Activated CD4-positive, CD25-positive, alpha-beta regulatory T cell treated with anti-CD3 and anti-CD28 coated beads, Interleukin-2, amount 50 U/mL, for 72 hours (primary cell): ENCODE measurements around the gene GALNT3.

Experiments used
- DNase-seq: peaks from one replicate; pipeline ENCODE4 v3.0.0; 2021

GALNT3 gene

DNA sequence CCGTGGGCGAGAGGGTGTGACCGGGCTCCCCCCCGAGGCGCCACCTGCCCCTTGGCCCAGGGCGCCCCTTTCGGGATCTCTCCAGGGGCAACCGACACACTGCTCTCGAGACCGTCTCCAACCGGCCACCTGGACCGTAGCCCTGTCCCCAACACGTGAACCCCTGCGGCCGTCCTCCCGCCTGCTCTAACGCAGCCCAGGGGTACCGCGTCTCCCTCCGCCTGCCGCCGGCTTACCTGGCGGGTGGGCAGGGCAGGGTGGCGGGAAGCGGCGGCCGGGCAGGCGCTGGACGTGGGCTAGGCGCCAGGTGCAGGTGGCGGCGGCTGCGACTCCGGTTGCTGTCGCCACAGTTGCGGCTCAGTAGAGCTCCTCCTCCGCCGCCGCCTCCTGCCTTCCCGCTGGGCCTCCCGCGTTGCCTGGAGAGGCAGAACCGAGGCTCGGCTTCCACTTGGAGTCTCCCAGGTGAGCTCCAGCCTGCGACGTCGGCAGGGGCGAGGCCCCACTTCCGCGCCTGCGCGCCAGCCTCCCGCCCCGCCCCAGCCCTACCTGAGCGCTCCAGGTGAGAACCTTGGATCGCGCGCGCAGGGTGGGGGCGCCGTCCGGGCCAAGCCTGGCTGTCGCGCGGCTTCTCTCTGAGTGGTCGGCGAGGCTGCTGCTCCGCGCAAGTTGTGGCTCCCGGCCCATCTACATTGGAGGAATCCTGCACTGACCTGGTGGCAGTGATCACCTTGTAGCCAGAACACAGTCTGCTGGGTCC, at the start of gene GALNT3:
Gene GALNT3, minus strand, starts transcription at position 469 of the 757 bp plus-strand sequence. CDS start 23,547 bp downstream, outside the sequence.
- peak; percentile 41 for DNase-seq

DNA sequence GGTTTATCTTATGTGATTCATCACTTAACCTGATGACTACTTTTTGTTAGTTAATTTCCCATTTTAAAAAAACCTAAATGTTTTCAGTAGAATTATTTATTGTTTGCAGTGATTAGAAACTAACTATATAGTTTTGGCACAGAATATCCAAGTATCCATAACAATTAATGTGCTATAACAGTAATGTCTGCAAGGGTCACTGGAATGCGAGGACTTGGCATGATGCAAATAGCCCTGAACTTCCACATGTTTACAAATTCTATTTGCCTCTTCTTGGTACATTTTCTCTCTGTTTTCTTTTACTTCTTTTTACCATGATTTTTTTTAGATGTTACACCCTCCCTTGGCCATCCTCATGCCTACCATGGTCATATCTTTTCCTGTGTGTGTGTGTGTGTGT, 49.3 kb upstream of the GALNT3 start:
- DNase-seq: no peak

DNA sequence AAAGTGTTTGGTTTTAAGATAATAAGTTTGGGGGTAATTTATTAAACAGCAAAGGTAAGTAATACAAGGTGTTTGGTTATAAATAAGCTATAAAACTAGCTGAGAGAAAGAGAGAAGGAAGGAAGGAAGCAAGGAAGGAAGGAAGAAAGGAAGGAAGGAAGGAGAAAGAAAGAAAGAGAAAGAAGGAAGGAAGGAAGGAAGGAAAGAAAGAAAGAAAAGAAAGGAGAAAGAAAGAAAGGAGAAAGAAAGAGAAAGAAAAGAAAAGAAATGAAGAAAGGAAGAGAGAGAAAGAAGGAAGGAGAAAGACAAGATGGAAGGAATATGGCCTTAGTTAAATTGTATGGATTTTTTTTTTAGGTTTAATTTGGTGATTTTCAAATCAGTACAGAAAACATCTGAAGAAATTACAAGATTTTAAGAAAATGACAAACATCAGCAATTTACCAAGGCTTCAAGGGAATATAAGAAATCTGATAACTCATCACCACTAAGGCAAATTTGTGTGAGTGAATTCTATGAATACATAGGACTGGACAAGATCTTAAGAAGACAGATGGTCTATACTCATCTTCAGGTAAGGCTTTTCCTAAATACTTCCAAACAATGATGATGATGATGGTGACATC, 46.4 kb upstream of the GALNT3 start:
- DNase-seq: no peak

DNA sequence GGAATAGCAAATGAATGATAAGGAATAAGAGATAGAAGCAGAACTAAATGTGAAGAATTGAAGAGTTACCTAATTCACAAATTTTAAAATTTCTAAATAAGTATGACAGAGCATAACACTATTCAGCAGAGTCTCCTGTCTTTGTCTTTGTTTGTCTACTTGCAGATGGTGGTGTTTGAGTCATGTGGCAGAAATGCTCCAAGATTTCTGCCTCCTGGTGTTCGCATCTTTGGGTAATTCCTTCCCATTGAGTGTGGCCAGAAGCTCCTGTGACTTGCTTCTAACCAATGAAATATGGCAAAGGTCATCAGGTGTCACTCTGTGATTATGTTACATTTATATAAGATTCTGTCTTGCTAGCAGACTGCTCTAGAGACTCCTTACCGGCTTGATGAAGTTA, 45.6 kb upstream of the GALNT3 start:
- DNase-seq: no peak

DNA sequence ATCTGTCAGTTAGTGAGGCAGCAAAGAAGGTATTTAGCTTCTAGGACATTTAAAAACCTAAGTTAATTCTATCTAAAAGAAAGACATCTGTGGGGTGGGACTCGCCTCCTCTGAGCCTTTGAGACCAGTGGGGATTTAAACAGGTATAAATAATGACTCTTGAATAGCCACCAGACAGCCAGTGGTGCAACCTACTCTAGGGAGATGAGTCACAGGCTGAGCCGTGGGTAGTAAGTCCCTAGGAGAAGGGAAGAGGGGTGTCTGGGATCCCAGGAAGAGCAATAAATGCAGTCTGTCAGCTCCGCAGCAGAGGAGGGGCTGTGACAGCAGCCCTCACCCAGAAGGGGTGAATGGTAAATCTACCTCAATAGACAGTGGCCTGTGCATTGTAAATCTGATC, 43.1 kb upstream of the GALNT3 start:
- no peak for DNase-seq

DNA sequence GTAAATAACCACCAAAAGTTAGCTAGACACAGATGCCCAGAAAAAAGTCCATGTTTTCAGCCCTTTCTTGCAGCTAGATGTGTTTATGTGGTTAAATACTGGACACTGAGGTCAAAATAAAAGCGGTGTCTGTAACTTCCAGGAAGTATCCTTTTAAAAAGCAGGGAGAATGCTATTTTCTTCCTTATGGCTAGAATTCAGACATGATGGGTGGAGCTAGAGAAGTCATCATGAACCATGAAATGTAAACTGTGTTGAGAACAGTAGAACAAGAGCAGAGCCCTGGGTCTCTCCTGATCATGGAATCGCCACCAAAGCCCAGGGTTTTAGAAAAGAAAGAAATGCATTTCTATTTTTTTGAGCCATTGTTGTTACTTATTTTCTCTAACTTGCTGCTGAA, 41.3 kb upstream of the GALNT3 start:
- no peak for DNase-seq

DNA sequence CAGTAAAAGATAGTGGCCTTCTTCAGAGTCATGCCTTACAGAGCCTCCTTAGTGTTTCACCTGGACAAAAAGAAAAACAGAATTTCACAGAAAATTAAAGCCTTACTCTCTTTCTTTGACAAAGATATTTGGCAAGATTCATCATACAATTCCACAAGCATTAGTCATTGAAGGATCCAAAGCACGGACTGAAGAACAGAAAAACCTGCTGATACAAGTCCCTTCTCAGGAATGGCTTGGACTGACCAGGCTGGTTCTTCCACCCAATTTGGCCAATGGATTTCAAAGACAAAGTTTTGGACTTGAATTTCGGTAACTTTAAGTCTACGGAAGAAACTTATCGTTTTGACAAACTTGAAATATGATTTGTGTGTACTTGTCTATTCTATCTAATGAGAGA, 39.1 kb upstream of the GALNT3 start:
- no peak for DNase-seq

DNA sequence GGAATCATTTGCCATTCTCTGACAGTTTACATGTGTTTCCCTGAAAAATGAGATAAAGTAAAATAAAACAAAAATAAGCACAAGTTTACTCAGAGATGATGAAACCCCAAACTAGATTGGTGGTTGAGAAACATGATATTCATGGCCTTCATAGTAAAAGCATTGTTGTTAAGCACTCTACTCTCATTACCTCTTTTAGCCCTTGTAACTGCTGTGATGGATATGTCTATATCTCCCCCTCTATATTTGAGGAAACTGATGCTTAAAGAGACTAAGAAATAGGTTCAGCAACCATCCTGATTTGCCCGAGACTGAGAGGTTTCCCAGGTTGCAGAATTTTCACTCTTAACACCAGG, 33.9 kb upstream of the GALNT3 start:
- DNase-seq: no peak

DNA sequence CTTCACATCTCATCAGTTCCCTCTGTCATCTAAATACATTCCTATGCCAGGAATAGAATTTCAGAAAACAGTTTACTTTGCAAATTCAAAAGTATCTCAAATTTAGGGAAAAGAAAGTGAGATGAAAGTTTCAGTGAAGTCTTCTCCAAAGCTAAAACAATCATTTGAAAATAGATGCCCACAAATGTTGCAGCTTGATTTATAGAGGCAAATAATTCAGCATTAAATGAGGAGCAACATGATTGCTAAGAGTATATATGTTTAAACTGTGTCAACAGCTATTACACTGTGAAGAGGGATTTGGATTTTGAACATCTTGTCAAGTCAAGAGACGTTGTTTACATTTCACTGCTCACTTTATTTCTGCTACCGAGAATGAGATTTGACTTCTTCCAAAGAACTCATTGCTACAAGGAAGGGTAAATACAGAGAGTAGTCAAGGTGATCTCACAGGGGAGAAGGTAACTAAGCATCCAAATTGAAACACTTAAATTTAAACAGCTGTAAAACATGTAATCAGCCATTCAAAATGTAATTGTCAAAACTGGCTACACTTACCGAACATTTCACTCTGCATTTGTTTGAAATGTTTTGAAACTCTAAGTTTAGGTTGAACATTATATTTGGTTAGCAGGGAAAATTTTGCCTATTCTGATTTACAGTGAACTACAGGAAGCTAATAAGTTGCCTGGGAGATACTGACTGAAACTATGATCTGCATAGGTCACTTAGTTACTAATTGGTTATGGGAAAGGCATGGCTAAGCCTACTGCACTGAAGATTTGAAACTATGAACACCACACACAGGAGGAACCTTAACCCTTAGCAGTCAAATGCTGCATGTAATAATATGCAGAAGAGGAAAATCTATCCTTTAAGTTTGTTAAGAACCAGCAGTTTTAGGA, 33.2 kb upstream of the GALNT3 start:
- no peak for DNase-seq

DNA sequence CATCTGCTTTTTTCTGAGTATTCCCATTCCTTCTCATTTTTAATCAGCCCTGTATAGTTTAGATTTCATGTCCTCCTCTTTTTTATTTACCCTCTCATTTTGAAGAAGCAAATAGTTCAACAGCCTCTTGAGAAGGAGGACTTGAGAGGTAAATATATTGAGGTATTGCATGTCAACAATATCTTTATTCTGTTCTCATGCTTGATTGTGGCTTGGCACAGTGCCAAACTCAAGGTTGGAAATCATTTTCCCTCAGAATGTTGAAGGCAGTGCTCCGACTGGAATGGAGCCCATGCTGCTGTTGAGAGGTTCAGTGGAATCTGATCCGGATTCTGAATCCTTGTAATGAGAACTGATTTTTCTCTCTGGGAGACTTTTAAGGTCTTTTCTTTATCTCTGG, 31.0 kb upstream of the GALNT3 start:
- no peak for DNase-seq

DNA sequence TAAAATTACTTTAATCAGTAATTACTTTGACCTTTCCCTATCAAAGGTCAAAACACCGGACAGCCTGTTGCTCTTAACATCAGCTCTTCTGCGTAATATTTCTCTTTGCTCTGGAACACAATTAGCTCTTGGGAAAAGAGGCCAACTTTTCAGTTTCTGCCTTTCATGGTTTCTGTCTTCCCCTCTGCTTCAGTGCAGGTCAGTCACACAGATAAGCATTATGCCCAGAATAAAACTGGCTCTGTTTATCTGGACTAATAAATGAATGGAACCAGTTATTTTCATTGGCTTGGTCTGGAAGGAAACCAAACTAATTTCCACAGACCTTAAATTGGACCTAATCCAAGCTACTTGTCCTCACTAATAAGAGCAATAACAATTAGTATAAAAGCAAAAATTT, 26.2 kb upstream of the GALNT3 start:
- no peak for DNase-seq

DNA sequence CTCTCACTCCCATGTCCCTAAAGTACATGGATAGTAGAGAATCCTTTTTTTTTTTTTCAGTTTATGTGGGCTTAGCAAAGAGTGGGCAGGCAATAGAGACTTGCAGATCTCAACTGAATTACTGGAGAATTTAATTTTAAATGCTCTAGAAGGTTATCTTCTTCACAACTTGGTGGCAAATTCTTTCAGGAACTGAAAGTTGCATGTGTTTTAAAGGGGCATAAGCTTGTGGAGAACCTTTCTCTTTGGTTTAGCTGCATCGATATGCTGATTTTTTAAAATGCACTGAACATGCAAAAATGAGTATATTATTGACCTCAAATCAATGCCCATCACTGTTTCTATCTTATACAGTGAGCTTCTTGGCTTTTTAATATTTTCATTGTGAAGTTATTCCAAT, 24.9 kb upstream of the GALNT3 start:
- DNase-seq: no peak

DNA sequence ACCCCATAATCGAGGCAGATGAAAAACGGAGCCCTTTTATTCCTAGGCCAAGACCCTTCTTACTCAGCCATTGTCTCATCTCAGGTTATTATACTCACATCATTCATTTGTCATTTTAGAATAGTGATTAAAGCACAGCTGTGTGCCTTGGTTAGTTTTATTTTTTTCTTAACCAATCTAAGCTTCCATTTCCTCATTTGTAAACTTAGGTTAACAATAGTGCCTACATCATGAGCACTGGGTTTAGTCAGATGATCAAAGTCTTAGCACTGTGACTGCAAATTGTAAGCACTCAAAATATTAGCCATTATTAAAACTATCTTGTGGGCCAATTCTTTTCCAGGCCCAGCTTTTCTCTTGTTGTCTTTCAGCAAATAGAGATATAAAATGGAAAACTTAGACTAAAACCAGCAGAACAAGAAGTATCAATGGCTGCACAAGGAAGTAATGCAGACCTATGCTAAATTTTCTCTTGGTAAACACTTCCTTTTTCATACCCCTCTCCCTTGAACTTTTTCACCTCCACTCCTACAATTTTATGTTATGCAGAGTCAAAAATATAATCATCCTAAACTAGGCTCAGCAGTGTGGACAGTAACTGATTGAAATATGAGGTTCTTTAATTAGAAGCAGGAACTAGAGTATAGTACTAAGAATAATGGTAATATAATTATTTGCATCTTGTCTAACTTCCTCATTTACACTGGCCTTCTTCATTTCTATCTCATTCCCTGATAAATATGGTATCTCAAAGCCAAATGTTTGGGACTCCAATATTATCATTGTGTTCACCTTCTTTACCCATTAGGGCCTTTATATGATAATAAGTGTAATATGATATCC, 21.5 kb upstream of the GALNT3 start:
- DNase-seq: no peak

DNA sequence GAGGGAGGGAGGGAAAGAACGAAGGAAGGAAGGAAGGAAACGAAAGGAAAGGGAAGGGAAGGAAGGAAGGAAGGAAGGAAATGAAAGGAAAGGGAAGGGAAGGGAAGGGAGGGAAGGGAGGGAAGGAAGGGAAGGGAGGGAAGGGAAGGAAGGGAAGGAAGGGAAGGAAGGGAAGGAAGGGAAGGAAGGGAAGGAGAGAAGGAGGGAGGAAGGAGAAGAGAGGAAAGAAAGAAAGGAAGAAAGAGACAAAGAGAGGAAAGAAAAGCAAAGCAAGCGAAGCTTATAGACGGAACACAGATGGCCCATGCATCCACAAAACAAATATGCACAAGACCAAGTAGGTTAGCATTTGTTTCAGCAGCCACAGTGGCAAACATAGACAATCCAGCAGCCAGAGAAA, 20.4 kb upstream of the GALNT3 start:
- no peak for DNase-seq

DNA sequence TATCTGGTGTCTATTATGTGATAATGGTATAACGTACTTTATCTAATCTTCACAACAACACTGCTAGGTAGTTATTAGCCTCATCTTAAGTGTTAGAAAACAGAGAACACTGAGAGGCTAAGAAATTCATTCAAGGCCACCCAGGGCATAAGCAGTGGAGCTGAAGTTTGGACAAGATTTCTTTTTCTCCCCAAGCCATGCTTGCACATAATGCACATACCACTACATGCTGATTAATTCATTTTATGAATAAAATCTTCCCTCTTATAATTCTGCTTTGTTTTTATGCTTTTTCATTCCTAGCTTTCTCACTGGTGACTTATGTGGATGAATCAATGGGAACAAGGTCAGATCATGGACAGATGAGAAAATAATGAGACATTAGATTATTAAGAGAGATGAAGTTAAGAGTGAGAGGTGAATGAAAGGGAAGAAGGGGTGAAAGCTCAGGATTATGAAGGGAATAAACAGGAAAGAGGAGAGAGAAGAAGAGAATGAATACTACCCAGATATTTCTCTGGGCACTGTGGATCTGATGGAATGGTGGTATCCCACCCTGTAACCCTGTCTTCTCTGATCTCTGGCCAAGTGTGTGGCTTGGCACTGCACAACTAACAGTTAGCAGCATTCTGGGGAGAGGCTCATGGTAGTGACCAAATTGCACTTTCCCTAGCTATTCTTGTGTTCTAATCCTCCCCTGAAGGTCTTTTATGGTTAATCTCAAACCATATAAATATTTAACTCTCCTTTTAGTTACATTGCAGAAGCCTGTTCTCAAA, 17.7 kb upstream of the GALNT3 start:
- no peak for DNase-seq

DNA sequence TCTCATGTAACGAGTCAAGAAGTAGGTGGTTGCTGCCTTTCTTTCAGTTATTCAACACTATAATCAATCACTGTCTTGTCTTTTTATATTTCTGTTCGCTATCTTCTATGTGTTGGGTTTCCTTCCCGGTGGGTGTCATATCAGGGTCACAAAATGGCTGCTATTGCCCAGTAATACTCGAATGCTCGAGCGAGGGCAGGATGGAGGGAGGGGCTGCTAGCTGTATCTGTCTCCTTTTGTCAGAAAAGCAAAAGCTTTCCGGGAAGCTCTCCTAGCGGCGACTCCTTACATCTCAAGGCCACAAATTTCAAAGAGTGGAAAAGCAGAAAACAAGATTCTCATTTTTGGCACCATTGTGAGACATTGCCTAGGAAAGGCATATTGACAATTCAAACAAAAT, 16.4 kb upstream of the GALNT3 start:
- no peak for DNase-seq

DNA sequence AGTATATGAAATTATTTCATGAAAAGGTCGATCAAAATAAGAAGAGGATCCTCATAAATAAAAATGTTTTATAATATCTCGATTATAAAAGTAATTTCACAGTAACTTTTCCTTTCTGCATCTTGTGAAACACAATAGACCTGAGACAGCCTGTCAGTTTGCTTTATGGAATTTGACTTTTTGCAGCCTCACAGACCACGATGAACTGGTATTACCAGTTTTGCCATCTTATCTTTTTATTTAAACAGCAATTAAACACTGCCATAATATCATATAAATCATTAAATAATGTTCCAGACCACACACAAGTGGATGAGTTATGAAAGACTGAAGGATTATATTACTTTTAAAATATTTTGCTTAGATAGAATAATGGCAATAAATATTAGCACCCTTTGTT, 10.7 kb upstream of the GALNT3 start:
- DNase-seq: no peak

DNA sequence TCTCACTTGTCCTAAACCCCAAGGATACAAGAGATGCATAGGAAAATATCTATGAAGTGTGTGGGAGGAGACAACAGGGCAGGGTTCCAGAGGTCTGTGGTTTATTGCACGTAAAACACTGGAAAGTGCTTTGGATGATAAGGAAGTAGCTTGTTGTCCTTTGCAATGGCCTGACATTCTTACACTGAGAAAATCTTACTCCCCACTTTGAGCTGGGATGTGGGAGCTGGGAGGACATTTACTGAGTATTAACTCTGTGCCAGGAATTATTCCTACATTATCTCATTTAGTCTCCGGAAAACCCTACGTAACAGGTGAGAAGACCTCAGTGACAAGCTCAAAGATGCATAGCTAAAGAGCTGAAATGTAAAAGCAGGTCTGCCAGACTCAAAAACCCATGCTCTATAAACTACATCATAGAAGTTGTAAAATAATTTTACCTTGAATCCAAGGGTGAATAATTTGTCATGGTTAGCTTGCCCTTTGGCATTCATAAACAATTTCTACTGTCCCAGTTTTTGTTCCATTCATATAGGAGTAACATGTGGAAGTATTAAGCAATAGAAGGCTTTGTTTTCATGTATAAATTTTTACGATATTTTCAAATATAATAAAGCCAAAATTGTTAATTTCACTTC, 9.2 kb upstream of the GALNT3 start:
- no peak for DNase-seq

DNA sequence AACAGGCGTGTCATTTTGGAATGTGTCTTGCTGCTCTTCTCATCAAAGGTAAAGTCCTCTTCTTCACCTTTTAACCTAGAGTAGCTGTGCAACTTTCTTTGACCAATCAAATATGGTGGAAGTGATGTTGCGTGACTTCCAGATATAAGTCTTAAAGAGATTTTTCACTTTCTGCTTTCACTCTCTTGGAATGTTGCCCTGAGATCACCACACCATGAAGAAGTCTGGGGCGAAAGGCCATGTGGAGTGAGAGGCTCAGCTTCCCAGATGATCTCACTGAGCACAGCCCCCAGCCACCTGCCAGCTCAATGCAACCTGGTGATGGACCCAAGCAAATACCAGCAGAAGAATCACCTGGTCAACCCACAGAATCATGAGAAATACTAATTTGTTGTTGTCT, 7.1 kb upstream of the GALNT3 start:
- no peak for DNase-seq

DNA sequence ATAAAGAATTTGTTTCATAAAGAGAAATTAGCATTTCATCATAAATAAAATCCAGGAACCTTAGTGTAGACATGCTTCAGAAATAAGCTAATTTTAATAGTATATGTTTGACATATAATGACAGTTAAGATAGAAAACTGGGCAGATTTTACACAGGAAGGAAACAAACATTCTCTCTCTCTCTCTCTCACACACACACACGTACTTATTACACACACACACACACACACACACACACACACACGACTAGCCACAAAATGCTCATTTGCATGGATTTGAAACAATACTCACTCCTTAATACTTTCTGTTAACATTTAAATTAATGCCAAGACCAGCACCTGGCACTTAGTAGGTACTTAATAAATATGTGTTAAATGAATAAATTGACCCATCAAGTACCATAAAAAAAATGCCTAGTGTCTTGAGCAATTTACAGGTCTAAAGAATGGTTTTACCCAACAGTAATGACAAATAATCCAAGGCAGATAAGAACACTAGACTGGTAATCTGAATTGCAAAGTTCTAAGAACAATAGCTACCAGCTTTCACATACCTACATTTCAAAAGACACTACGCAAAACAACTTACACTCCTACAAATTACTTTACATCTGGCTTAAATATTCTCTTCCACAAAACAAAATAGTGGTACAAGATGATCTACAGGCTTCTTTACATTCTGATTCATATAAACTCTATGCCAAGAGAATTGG, 2.9 kb upstream of the GALNT3 start:
- no peak for DNase-seq

DNA sequence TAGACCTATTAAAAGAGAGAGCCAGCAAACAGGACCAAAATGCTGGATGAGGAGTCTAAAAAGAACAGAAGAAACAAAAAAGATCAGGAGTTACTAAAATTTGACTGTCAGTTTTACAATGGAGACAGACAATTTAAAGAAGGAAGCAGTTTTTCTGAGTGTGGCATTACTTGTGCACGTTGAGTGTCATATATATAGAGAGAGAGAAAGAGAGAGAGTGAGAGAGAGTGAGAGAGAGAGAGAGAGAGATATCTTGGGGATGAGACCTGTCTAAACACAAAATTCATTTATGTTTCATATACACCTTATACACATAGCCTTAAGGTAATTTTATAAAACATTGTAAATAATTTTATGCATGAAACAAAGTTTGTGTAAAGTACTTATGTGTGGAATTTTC, 2.1 kb upstream of the GALNT3 start:
- DNase-seq: no peak
